ENCODE measurements around the gene RAP2B. TPM values are rescaled to one million over a fixed set of nuclear protein-coding genes. Genes with fewer than 3 reads are reported as not detected.
A peak's percentile ranks its signal among the peaks of the same experiment; 100 is the strongest.
"Not testable (repeated sequence)": the region's sequence is repeated elsewhere in the genome, so short reads cannot be mapped to it uniquely, and the experiment has no call there.

Gene RAP2B
- 16.4 TPM for total RNA-seq

DNA sequence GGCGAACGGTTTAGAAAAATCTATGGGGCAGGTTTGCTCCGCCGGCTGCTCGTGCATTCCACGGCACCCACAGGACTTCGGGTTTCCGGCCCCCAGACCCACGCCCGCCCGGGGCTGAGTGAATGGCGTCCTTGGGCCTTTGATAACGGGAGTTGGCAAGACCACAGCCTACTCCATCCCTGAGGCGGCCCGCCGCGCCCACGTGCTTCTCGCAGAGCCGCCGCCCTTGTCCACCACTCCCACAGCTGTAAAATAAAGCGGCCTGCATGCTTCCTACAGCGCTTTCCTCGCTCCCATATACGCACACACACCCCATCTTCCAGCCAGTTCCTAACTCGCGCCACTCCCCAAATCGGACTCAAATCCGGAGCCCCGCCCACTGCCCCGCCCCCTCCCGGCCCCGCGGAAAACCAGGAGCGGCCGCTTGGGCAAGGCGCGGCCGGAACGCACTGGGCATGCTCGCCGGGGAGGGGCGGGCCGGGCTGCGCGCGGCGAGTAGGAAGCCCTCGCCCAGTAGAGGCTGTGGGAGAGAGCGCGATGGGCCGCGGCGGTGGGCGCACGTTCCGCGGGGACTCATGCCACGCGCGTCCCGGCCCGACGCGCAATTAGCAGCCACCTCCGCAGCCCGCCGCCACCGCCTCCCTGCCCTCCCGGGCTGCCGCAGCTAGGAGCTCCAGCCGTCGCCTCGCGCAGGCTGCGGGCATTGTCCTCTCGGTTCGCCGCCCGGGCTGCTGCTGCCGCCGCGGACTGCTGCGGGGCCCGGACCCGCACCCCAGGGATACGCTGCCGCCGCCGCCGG lies at the start of gene RAP2B:
Gene RAP2B (plus strand): TSS at position 513 of the 799 bp plus-strand sequence. CDS start 468 bp downstream, outside the sequence.
- DNase-seq (ENCODE audit: low spot score): peak; percentile 99
- ATAC-seq: peak; percentile 91
- intact Hi-C loops (cut with DNase I): no loop called here

- no peak for ATAC-seq
- intact Hi-C loops (cut with DNase I): no loop called here
- DNase-seq (ENCODE audit: low spot score): no peak
These were observed 48.5 kb upstream of the RAP2B start for GRCh38 chr3:153113541-153113940.

DNA sequence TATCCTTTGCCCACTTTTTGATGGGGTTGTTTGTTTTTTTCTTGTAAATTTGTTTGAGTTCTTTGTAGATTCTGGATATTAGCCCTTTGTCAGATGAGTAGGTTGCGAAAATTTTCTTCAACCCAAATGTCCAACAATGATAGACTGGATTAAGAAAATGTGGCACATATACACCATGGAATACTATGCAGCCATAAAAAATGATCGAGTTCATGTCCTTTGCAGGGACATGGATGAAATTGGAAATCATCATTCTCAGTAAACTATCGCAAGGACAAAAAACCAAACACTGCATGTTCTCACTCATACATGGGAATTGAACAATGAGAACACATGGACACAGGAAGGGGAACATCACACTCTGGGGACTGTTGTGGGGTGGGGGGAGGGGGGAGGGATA lies 47.8 kb upstream of the RAP2B start:
- DNase-seq (ENCODE audit: low spot score); intact Hi-C loops (cut with DNase I); ATAC-seq: not testable (repeated sequence)

GRCh38 chr3:153115326-153115725 lies 46.7 kb upstream of the RAP2B start:
- DNase-seq (ENCODE audit: low spot score): no peak
- intact Hi-C loops (cut with DNase I): no loop called here
- no peak for ATAC-seq

DNA sequence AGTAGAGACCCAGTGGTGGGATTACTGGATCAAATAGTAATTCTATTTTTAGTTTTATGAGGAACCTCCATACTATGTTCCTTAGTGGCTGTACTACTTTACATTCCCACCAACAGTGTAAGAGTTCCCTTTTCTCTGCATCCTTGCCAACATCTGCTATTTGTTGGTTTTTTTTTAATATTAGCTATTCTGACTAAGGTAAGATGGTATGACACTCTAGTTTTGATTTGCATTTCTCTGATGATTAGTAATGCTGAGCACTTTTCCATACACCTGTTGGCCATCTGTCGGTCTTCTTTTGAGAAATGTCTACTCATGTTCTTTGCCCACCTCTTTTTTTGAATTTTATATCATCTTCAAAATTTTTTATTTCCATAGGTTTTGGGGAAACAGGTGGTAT lies 34.2 kb upstream of the RAP2B start:
- DNase-seq (ENCODE audit: low spot score) (no peak), ATAC-seq (no peak)
- intact Hi-C loops (cut with DNase I): no loop called here

GRCh38 chr3:153129426-153129825 lies 32.6 kb upstream of the RAP2B start:
- intact Hi-C loops (cut with DNase I): no loop called here
- no peak for ATAC-seq
- DNase-seq (ENCODE audit: low spot score): no peak

DNA sequence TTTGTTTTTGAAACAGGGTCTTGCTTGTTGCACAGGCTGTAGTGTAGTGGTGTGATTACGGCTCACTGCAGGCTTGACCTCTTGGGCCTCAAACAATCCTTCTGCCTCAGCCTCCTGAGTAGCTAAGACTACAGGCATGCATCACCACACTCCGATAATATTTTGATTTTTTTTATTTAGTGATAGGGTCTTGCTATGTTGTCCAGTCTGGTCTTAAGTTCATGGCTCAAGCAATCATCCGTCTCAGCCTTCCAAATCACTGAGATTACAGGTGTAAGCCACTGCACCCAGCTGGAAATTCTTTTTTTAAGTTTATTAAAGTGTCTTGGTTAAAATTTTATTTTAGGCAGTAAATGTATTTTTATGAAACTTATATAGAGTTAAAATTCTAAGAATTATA lies 32.2 kb upstream of the RAP2B start:
- no peak for ATAC-seq
- no peak for DNase-seq (ENCODE audit: low spot score)
- intact Hi-C loops (cut with DNase I): no loop called here

GRCh38 chr3:153130312-153130977 lies 31.6 kb upstream of the RAP2B start:
- intact Hi-C loops (cut with DNase I): no loop called here
- DNase-seq (ENCODE audit: low spot score) (no peak), ATAC-seq (no peak)

GRCh38 chr3:153137626-153138025 lies 24.4 kb upstream of the RAP2B start:
- no peak for ATAC-seq
- intact Hi-C loops (cut with DNase I): no loop called here

DNA sequence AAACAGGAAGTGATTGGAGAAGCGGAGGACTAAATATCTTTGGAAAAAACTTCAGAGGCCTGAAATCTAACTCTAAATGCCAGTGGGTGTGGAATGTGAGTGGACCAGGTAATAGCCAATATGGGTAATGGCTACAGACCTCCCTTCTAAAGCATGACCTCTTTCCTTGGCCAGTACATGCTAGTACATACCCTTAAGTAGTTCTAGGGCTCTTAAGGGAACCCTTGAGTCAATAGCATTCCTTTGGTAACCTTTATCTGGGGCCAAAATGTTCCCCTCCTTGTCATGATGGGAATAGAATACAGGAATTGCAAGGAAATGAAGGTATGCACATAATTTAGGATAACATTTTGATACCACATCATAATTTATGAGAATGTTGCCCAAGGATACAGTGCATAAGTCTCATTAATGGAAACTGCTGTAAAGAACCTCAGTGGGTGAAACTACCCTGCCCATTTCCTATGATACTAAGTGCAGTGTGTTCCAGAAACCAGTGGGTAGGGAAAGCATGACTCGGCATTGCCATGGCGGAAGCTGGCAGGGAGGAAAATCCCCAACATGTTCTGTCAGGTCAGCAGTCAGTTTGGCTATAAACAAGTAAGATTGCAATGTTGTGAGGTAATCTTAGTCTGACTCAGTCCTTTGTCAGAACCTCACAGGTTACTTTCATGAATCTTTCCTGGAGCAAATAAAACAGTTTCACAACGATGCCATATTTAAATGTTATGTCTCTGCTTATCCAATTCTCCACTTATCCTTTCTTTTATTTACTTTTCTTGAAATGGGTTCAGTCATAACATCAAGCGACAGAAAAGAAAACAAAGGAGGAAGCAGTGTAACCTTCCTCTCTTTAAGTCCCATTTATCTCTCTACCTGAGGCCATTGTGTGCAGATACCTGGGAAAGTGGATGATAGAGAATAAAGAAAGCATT lies 23.5 kb upstream of the RAP2B start:
- intact Hi-C loops (cut with DNase I): no loop called here
- ATAC-seq (peak; percentile 82), DNase-seq (ENCODE audit: low spot score) (no peak)

More at GRCh38 chr3:153137626-153138025, 24.4 kb upstream of the RAP2B start:
- DNase-seq (ENCODE audit: low spot score): no peak

DNA sequence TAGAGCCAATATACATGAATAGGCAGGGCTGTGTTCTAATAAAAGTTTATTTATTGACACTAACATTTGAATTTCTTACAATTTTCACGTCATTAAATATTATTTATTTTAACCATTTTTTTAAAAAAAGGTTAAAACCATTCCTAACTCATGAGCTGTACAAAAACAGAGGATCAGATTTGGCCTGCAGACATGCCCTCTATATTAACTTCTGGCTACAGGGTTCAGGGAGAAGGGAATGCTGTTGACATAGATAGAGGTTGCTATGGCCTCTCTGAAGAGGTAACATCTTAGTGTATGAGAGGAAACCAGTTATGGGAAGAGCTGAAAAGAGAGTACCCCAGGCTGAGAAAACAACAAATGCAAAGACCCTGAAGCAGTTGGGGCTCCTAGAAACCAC lies 19.1 kb upstream of the RAP2B start:
- DNase-seq (ENCODE audit: low spot score): no peak
- no peak for ATAC-seq
- intact Hi-C loops (cut with DNase I): no loop called here

GRCh38 chr3:153144071-153144470 lies 18.0 kb upstream of the RAP2B start:
- intact Hi-C loops (cut with DNase I): no loop called here
- no peak for DNase-seq (ENCODE audit: low spot score)
- ATAC-seq: no peak

- no peak for DNase-seq (ENCODE audit: low spot score)
- no peak for ATAC-seq
- intact Hi-C loops (cut with DNase I): no loop called here
These were observed 17.2 kb upstream of the RAP2B start for GRCh38 chr3:153144779-153145178.

- ATAC-seq: no peak
- intact Hi-C loops (cut with DNase I): no loop called here
- DNase-seq (ENCODE audit: low spot score): no peak
These were observed 16.6 kb upstream of the RAP2B start for GRCh38 chr3:153145454-153145853.

- no peak for DNase-seq (ENCODE audit: low spot score)
- intact Hi-C loops (cut with DNase I): no loop called here
- ATAC-seq: no peak
These were observed 15.6 kb upstream of the RAP2B start for GRCh38 chr3:153146191-153147053.

GRCh38 chr3:153150991-153151390 lies 11.0 kb upstream of the RAP2B start:
- no peak for DNase-seq (ENCODE audit: low spot score)
- intact Hi-C loops (cut with DNase I): no loop called here
- no peak for ATAC-seq

GRCh38 chr3:153155786-153156185 lies 6.2 kb upstream of the RAP2B start:
- intact Hi-C loops (cut with DNase I); DNase-seq (ENCODE audit: low spot score); ATAC-seq: not testable (repeated sequence)

DNA sequence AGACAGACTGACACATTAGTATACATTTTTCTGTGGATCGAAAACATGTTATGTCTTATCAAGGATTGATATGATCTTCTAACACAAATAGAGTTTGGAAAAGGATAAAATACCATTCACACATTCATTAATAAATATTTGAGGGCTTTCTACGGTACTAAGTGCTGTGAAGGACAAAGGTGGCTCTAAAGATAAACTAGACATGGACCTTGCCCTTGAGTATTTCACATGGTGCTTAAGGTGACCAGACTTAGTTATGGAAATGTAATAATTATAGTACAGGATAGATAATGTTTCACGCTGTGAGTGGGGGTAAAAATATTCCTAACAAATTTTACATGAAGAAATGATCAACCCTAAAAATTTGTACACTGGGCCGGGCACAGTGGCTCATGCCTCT lies 3.8 kb upstream of the RAP2B start:
- DNase-seq (ENCODE audit: low spot score) (no peak), ATAC-seq (no peak)
- intact Hi-C loops (cut with DNase I): no loop called here

All from sciatic nerve (tissue), 2 donors.